ENCODE results near the gene SPNS2. TPM values are rescaled to one million over a fixed set of nuclear protein-coding genes. Genes with fewer than 3 reads are reported as not detected.

The SPNS2 gene, protein sequence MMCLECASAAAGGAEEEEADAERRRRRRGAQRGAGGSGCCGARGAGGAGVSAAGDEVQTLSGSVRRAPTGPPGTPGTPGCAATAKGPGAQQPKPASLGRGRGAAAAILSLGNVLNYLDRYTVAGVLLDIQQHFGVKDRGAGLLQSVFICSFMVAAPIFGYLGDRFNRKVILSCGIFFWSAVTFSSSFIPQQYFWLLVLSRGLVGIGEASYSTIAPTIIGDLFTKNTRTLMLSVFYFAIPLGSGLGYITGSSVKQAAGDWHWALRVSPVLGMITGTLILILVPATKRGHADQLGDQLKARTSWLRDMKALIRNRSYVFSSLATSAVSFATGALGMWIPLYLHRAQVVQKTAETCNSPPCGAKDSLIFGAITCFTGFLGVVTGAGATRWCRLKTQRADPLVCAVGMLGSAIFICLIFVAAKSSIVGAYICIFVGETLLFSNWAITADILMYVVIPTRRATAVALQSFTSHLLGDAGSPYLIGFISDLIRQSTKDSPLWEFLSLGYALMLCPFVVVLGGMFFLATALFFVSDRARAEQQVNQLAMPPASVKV
- total RNA-seq: 0.79 and 1.5 TPM in 2 replicates

DNA sequence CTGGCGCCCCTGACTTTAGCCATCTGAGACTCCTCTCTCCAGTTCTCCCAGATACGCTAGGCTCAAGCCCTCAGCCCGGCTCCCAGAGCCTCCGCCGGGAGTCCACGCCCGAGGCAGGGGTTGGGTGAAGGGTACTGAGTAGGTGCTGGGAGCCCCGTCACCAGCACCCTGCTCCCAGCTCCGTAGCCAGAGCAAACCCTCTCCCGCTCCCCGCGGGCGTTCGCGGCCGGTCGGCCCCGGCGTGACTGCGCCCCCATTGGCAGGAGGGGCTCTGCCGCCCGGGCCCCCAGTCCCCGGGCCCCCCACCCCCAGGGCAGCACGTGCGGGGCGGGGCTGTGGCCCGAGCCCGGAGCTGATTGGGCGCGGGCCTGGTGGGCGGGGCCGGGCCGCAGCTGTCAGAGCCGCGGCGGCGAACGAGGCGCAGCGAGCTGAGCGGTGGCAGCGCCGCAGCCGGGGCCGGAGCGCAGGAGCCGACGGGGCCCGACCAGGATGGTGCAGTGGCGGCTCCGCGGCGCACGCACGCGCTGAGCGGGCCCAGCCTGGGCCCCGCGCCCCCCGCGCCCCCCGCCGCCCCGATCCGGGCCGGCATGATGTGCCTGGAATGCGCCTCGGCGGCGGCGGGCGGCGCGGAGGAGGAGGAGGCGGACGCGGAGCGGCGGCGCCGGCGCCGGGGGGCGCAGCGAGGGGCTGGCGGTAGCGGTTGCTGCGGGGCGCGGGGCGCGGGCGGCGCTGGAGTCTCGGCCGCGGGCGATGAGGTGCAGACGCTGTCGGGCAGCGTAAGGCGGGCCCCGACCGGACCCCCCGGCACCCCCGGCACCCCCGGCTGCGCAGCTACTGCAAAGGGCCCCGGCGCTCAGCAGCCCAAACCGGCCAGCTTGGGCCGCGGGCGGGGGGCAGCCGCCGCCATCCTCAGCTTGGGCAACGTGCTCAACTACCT is at the start of gene SPNS2:
Gene SPNS2 (plus strand): TSS at position 421 of the 937 bp plus-strand sequence. CDS start 167 bp downstream, at position 588.

DNA sequence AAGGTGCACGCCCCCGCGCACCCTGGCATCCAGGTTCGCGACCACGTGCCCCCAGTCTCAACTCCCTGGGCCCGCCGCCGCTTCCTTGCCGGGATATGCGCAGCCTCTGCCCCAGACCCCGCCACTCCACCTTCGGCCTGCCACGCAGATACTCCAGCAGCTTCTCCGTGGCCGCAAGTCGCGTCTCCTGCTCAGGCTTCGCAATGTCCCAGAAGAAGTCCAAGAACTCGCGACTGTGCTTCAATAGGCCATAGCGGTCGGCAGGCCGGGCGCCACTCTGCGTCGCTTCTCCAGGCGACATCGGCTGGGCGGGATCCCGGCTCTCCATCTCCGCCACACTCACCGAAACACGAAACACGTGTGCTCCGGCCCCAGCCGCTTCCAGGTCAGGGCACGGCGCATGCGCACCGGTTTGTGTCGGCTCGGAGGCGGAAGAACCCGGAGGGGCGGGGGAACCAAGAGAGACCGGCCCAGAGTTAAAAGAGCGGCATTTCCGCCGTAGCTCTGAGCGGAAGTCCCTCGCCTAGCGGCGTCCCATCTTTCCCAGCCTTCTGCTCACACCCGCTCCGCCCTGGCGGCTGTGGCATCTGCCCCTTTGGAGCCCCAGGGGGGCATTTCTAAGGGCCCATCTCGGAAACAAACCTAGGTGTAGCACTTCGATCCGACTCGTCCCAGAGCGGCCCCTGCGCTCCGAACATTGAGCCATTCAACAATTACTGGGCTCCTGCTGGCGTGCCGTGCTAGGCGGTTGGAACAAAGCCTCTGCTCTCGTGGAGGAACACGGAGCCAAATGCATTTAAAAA is 56.5 kb downstream of the SPNS2 start, which contains the start of gene MYBBP1A:
Gene MYBBP1A (minus strand): TSS at position 388 of the 803 bp plus-strand sequence. CDS start 60 bp downstream, at position 328.

DNA sequence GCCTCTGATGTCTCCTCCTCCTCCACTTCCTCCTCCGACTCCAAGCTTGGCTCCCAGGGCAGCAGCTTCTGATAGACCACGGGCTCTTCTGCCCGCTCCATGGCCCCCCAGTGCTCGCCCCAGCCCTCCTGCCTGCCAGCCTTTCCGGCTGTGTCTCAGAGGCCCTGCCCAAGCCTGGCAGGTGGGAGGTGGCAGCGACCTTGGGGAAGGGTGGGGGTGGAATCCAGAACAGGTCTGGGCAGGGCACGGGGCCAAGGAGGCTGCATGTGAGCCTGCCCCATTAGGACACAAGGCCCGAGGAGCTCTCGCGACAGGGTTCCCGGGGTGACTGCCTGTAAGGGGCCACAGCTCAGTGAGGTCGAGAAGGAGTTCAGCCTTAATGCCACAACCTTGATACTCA is 61.7 kb downstream of the SPNS2 start, which contains the start of gene GGT6:
Gene GGT6 (minus strand): TSS at position 157 of the 400 bp plus-strand sequence. CDS start 56 bp downstream, at position 101.

DNA sequence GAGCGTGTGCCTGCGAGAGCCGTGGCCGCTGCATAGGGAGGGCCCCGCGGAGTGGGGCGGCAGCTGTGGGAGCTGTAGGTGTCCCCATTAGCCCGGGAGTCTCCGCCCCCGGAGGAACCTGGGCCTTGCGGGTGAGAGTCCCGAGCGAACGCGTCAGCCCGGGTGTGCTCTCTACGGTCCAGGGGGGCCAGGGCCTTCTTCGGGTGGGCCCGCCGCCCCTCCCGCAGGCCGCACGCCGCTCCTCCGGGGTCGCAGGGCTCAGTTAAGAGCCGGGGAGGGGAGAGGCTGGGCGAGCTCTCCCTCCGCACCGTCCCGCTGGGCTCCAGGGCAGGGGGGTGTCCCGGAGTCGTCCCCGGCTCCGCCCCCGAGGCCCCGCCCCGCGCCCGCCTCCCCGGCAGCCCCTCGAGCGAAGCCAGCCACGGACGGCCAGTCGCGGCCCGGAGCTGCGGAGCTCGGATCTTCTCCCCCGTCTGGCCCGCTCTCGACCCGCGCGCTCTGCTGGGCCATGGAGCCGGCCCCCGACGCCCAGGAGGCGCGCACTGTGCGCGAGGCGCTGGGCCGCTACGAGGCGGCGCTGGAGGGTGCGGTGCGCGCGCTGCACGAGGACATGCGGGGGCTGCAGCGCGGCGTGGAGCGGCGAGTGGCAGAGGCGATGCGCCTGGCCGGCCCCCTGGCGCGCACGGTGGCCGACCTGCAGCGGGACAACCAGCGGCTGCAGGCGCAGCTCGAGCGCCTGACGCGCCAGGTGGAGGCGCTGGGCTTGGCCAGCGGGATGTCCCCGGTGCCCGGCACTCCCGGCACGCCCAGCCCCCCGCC is 85.6 kb downstream of the SPNS2 start, which contains the start of gene SMTNL2:
Gene SMTNL2 (plus strand): TSS at position 429 of the 816 bp plus-strand sequence. CDS start 77 bp downstream, at position 506.

Other genes with a start within 250 kb of the SPNS2 start
- gene ANKFY1, start 234.9 kb upstream of the SPNS2 start, total RNA-seq: 42.6 and 53.8 TPM in 2 replicates
- 43.6 and 62.5 TPM in 2 replicates for gene UBE2G1, start 132.2 kb upstream of the SPNS2 start, total RNA-seq
- not detected in 2 replicates for gene SPNS3, start 64.9 kb upstream of the SPNS2 start, total RNA-seq
- 47.9 and 57.5 TPM in 2 replicates for gene MYBBP1A, start 56.5 kb downstream of the SPNS2 start, total RNA-seq
- gene GGT6, start 61.7 kb downstream of the SPNS2 start, total RNA-seq: not detected in 2 replicates
- gene SMTNL2, start 85.6 kb downstream of the SPNS2 start, total RNA-seq: 18.3 and 33.8 TPM in 2 replicates
- 2.7 and 5.9 TPM in 2 replicates for gene ALOX15, start 142.8 kb downstream of the SPNS2 start, total RNA-seq
- 19.2 and 46.0 TPM in 2 replicates for gene PELP1, start 205.3 kb downstream of the SPNS2 start, total RNA-seq
- gene ARRB2, start 211.8 kb downstream of the SPNS2 start, total RNA-seq: 3.9 and 6.5 TPM in 2 replicates
- 15.5 and 19.2 TPM in 2 replicates for gene MED11, start 232.5 kb downstream of the SPNS2 start, total RNA-seq
- gene ZMYND15, start 241.0 kb downstream of the SPNS2 start, total RNA-seq: under 0.01 TPM in 1 of 2 replicates, not detected in the other
- gene CXCL16, start 241.0 kb downstream of the SPNS2 start, total RNA-seq: 0.79 and 5.6 TPM in 2 replicates